Subcutaneous adipose tissue (tissue), 4 donors: Measurements from ENCODE around the gene TUBGCP2. TPM values are rescaled to one million over a fixed set of nuclear protein-coding genes. Genes with fewer than 3 reads are reported as not detected.

Source experiments
- CTCF ChIP-seq: fragments of 450-650 bp; IDR thresholded peaks from one replicate; pipeline ENCODE4 v1.5.1; 2016; ENCODE audit warnings: low read depth, mild to moderate bottlenecking, control low read depth, antibody characterized with exemption, moderate library complexity
- total RNA-seq, 4 donors: library from RNA; depleted of rRNA; stranded (reverse); fragments of >200 nt; gene quantifications; one replicate each; pipeline ENCODE4 v1.1.0, GENCODE V29; 2016

TUBGCP2 gene
- total RNA-seq, 4 donors from 2014 or later, result 24.5 to 43.9 (median 36.8) TPM

GRCh38 chr10:133264461-133264860, 44.2 kb downstream of the TUBGCP2 start:
- no peak for TF ChIP-seq CTCF

GRCh38 chr10:133263674-133264073, 45.0 kb downstream of the TUBGCP2 start:
- TF ChIP-seq CTCF, result no peak

GRCh38 chr10:133262696-133263095, 46.0 kb downstream of the TUBGCP2 start:
- TF ChIP-seq CTCF, result no peak

GRCh38 chr10:133261726-133262325, 46.8 kb downstream of the TUBGCP2 start:
- TF ChIP-seq CTCF, result no peak

GRCh38 chr10:133260895-133261725, 47.6 kb downstream of the TUBGCP2 start:
- TF ChIP-seq CTCF, result no peak

- TF ChIP-seq CTCF, result no peak
These were observed 49.1 kb downstream of the TUBGCP2 start for GRCh38 chr10:133259602-133259989.

- TF ChIP-seq CTCF, result no peak
These were observed 49.7 kb downstream of the TUBGCP2 start for GRCh38 chr10:133258818-133259601.
